K562 (cell line): ENCODE measurements around the gene NAB1. TPM values are rescaled to one million over a fixed set of nuclear protein-coding genes. Genes with fewer than 3 reads are reported as not detected.

Experiments
- ATAC-seq: fragments of 200-7000 bp; cut with Tn5 transposase; 3 replicates; pipeline ENCODE4 v1.9.1; 2020; ENCODE audit warnings: moderate library complexity
- BruUV-seq: library from RNA; stranded (reverse); fragments of 400-500 nt; replicated peaks from 2 replicates; lab custom pipeline; 2021; lab: Mats Ljungman, UMichigan
- CTCF ChIA-PET: fragments of 300-600 bp; formaldehyde crosslinking; extraction: SDS; loops from one replicate; lab custom pipeline; 2021; ENCODE audit warnings: low intra/inter-chr PET ratio; lab: Yijun Ruan, JAX
- POLR2A ChIA-PET: fragments of 300-600, 350-650 bp; sonication (Branson Sonifier 250); formaldehyde crosslinking; extraction: SDS; loops from one replicate; lab custom pipeline; 2021; ENCODE audit warnings: antibody characterized with exemption, inconsistent platforms; lab: Yijun Ruan, JAX
- DNase-seq, 4 experiments: peaks; one replicate each; pipeline versions ENCODE4 v3.0.0 to v3.0.0-alpha.2; 2011 to 2018; ENCODE audit warnings: low spot score in 3 of 4, mixed read lengths in 3 of 4; ENCODE audit errors: extremely low read depth in 1 of 4
- FAIRE-seq: peaks from 2 replicates; lab custom pipeline; 2011; peaks lifted over from hg19 to GRCh38; lab: Jason Lieb, UNC
- H2AFZ ChIP-seq: 2 replicates; pipeline ENCODE4 v1.6.0; 2011; ENCODE audit warnings: low read depth, low read length, control low read depth, inconsistent platforms
- H3K27ac ChIP-seq: fragments of 200-600 bp; 3 replicates; pipeline ENCODE4 v1.8.0; 2011; ENCODE audit warnings: low read depth, mild to moderate bottlenecking, control low read depth, inconsistent platforms, low read length, moderate library complexity, mixed read lengths; ENCODE audit errors: extremely low read depth
- H3K27me3 ChIP-seq, 2 experiments: fragments of 300-600 bp in 1 of 2; 2 replicates in 1 of 2; 3 replicates in 1 of 2; pipeline versions ENCODE4 v1.6.0 to v1.8.0; 2011; ENCODE audit warnings: inconsistent platforms in 2 of 2, low read length in 2 of 2, mild to moderate bottlenecking in 1 of 2, mixed read lengths in 1 of 2, moderate library complexity in 1 of 2; ENCODE audit not compliant: control insufficient read depth in 2 of 2, insufficient read depth in 2 of 2
- H3K36me3 ChIP-seq: fragments of 300-600 bp; 3 replicates; pipeline ENCODE4 v1.8.0; 2011; ENCODE audit warnings: mild to moderate bottlenecking, low read length, inconsistent platforms; ENCODE audit not compliant: control insufficient read depth, insufficient read depth
- H3K4me1 ChIP-seq, 2 experiments: fragments of 200-600 bp in 1 of 2; replicated peaks in 1 of 2; 2 replicates in 1 of 2; 3 replicates in 1 of 2; pipeline versions ENCODE4 v1.5.1 to v1.8.0; 2011; ENCODE audit warnings: inconsistent platforms in 2 of 2, low read length in 2 of 2, mild to moderate bottlenecking in 1 of 2, mixed read lengths in 1 of 2, moderate library complexity in 1 of 2; ENCODE audit not compliant: control insufficient read depth in 2 of 2, insufficient read depth in 2 of 2
- H3K4me2 ChIP-seq: 2 replicates; pipeline ENCODE4 v1.6.1; 2011; ENCODE audit warnings: low read length, control low read depth, inconsistent platforms, mixed read lengths; ENCODE audit not compliant: insufficient read depth
- H3K4me3 ChIP-seq: fragments of 200-600 bp; sonication (generic), shearing (Covaris generic); 2 replicates; pipeline ENCODE4 v1.5.1; 2016; ENCODE audit warnings: control low read depth, inconsistent platforms
- H3K79me2 ChIP-seq: fragments of 200-600 bp; 3 replicates; pipeline ENCODE4 v1.8.0; 2011; ENCODE audit warnings: low read length, inconsistent platforms; ENCODE audit not compliant: control insufficient read depth, insufficient read depth
- H3K9ac ChIP-seq, 2 experiments: 2 replicates each; pipeline versions ENCODE4 v1.6.0 to v1.6.1; 2011; ENCODE audit warnings: low read depth in 2 of 2, low read length in 2 of 2, control low read depth in 1 of 2, inconsistent platforms in 1 of 2, mild to moderate bottlenecking in 1 of 2, mixed read lengths in 1 of 2; ENCODE audit not compliant: insufficient read depth in 1 of 2
- H3K9me1 ChIP-seq: one replicate; pipeline ENCODE4 v1.6.0; 2011; ENCODE audit warnings: inconsistent platforms, mild to moderate bottlenecking, low read length, moderate library complexity; ENCODE audit not compliant: control insufficient read depth, insufficient read depth
- H3K9me3 ChIP-seq: replicated peaks from 2 replicates; pipeline ENCODE4 v1.5.1; 2011; ENCODE audit warnings: low read depth, low read length, inconsistent platforms; ENCODE audit not compliant: control insufficient read depth, insufficient read depth
- H4K20me1 ChIP-seq: replicated peaks from 2 replicates; pipeline ENCODE4 v1.6.1; 2011; ENCODE audit warnings: low read length, inconsistent platforms, mixed read lengths; ENCODE audit not compliant: control insufficient read depth, insufficient read depth
- CBX3 ChIP-seq, 2 experiments: IDR thresholded peaks; 1 replicate in 1 of 2; 2 replicates in 1 of 2; pipeline ENCODE4 v1.6.1; 2012; ENCODE audit warnings: inconsistent platforms in 2 of 2, low read length in 2 of 2, borderline replicate concordance in 1 of 2, control low read depth in 1 of 2
- ETS2 ChIP-seq: IDR thresholded peaks from 2 replicates; pipeline ENCODE4 v1.6.1; 2016; ENCODE audit warnings: borderline replicate concordance, missing genetic modification characterization, mild to moderate bottlenecking, moderate library complexity, missing compliant biosample characterization; ENCODE audit not compliant: poor library complexity, severe bottlenecking
- FOS ChIP-seq: IDR thresholded peaks from 3 replicates; pipeline ENCODE4 v1.6.1; 2011; ENCODE audit not compliant: insufficient read length; ENCODE audit errors: extremely low read depth
- MBD2 ChIP-seq: sonication (generic); IDR thresholded peaks from 2 replicates; pipeline ENCODE4 v1.6.1; 2016; ENCODE audit warnings: low read depth, borderline replicate concordance
- PHB ChIP-seq: fragments of 250-450 bp; sonication (Bioruptor Pico); IDR thresholded peaks from 2 replicates; pipeline ENCODE4 v1.5.0; 2021
- TRIM28 ChIP-seq: fragments of 450-650 bp; IDR thresholded peaks from 2 replicates; pipeline ENCODE4 v1.6.1; 2017
- WGBS: fragments of 100-300 bp; shearing (Covaris generic); methylation state at CpG from one replicate; pipeline ENCODE4 v1.1.6; 2016; ENCODE audit warnings: low coverage, mixed read lengths; ENCODE audit not compliant: insufficient coverage; ENCODE audit errors: missing lambda C conversion rate; 5-methylcytosine and 5-hydroxymethylcytosine counted together
- in situ Hi-C: fragments of 300-500 bp; cut with MboI; formaldehyde crosslinking; loops from 4 replicates; pipeline ENCODE4 v1.15.0; 2018; ENCODE audit warnings: inconsistent platforms, mixed read lengths
- intact Hi-C: fragments of 100-400 bp; cut with micrococcal nuclease; formaldehyde crosslinking; loops from 2 replicates; pipeline ENCODE4 v1.14.2; 2022
- polyA plus RNA-seq, 8 experiments: library from polyadenylated mRNA; depleted of rRNA in 4 of 8; stranded (reverse) in 5 of 8; unstranded in 3 of 8; fragments of >200 nt; fragmentation: Nextera tagmentation in 2 of 8; fragmentation: Illumina TruSeq in 1 of 8; extraction: Ambion mirVana in 2 of 8; extraction: Trizol in 1 of 8; gene quantifications; 2 replicates each; pipeline versions ENCODE4 v1.2.1 to v1.2.3, GENCODE V29; 2011 to 2014; ENCODE audit warnings: inconsistent platforms in 1 of 8, missing spikeins in 1 of 8
- total RNA-seq, 7 experiments: library from RNA; depleted of rRNA in 6 of 7; stranded (reverse); fragments of >200 nt in 6 of 7; fragmentation: Illumina TruSeq in 2 of 7; extraction: Trizol in 2 of 7; gene quantifications; 2 replicates each; pipeline versions ENCODE4 v1.2.1 to v1.2.3, GENCODE V29; 2011 to 2021; ENCODE audit warnings: low replicate concordance in 1 of 7
- TF ChIP-seq, protein P1 (sequence below): fragments of 450-650 bp; formaldehyde crosslinking; IDR thresholded peaks from 2 replicates; pipeline ENCODE4 v1.4.0; 2020; ENCODE audit warnings: mild to moderate bottlenecking, mixed read lengths

The NAB1 gene
- total and polyA plus RNA-seq, 9 of the 15 experiments (the other 6 are each of a cell fraction or from before 2014, with no cell fraction given): 3.1 to 23.0 (median 16.3) TPM

DNA sequence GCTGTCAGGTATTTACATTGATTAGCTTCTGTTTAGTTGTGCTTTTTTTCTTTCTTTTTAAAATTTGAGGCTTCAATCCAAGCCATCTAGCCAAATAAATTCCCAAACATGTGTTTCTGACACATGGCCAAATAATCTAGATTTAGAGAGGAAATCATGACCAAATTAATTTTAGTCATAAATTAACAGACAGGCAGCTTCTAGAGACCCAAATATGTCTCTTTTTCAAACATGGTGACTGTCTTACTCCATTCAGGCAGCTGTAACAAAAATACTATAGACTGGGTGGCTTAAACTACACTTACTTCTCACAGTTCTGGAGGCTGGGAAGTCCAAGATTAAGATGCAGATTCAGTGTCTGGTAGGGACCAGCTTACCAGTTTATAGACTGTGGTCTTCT lies 23.2 kb upstream of the NAB1 start (continued):
- TF ChIP-seq FOS (no peak), MBD2 (no peak), ETS2 (no peak), TRIM28 (no peak), CBX3 (IDR thresholded peaks at IDR 0.05; ENCODE audit: borderline replicate concordance in 1 of 2, low read length in 2 of 2) (no peak)

DNA sequence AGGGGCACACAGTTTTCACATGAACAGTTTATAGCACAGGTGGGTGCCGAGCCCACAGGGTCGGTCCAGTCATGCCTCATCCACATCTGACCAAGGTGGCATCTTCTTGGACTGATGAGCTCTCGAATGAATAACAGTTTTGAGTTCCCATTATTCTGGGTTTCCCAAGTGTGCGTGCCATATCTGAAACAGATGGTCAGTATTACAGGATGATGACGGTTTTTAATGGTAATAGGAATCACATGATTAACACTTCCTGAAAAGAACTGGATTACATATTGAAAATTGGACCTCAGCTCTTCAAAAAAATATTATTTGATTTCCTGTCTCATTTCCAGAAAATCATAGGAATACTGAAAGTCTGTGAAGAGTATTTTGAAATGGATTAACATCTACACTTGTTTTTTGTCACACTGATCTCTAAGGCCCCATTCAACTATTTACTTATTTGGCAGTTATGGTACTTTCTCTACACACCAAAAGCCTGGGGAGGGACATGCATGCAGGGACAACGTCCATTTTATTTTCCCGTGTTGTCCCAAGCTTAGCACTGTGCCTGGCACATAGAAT lies 22.2 kb upstream of the NAB1 start:
- H2AFZ ChIP-seq: 0 out of 2 replicates have a peak overlapping the region, but pooled peaks have one; percentile 16
- POLR2A ChIA-PET: no interaction called here
- H3K4me2 ChIP-seq: no peak overlapping the region
- H3K27me3 ChIP-seq: no peaks in the 10 kb centered on the region
- in situ Hi-C loops: no loop called here
- H4K20me1 ChIP-seq: no peaks in the 10 kb centered on the region
- no peaks in the 10 kb centered on the region for H3K36me3 ChIP-seq
- 50% methylated on average over 7 of the region's 7 CpGs for WGBS
- H3K9me1 ChIP-seq: no peaks in the 10 kb centered on the region
- FAIRE-seq: no peak
- no peak for TF ChIP-seq PHB (CRISPR knock-in tag)
- TF ChIP-seq, protein P1, sequence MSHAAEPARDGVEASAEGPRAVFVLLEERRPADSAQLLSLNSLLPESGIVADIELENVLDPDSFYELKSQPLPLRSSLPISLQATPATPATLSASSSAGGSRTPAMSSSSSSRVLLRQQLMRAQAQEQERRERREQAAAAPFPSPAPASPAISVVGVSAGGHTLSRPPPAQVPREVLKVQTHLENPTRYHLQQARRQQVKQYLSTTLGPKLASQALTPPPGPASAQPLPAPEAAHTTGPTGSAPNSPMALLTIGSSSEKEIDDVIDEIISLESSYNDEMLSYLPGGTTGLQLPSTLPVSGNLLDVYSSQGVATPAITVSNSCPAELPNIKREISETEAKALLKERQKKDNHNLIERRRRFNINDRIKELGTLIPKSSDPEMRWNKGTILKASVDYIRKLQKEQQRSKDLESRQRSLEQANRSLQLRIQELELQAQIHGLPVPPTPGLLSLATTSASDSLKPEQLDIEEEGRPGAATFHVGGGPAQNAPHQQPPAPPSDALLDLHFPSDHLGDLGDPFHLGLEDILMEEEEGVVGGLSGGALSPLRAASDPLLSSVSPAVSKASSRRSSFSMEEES (CRISPR knock-in tag): 0 out of 2 replicates have a peak, but pooled peaks have one; percentile 11
- TF ChIP-seq, all 486 proteins: peak for 1
- intact Hi-C loops: loop anchor here (1.0 kb wide), 1 partner anchor 24 kb away; no protein-coding TSS in a partner anchor
- ATAC-seq (no peak), DNase-seq (no peak)
- H3K9me3 ChIP-seq: no peaks in the 10 kb centered on the region
- H3K4me1 ChIP-seq: no peaks in the 10 kb centered on the region; a peak in 1 of 5 replicates
- no peak overlapping the region for H3K27ac ChIP-seq
- no peaks in the 10 kb centered on the region for H3K79me2 ChIP-seq
- CTCF ChIA-PET: no interaction called here
- no peak overlapping the region for H3K9ac ChIP-seq
- no peak overlapping the region for H3K4me3 ChIP-seq
- no TSS peak for BruUV-seq
